IPS DF 4.7 (cell line): ENCODE results near the gene PDCD5.
"Not testable (repeated sequence)": the region's sequence is repeated elsewhere in the genome, so short reads cannot be mapped to it uniquely, and the experiment has no call there.

ENCODE experiments used
- DNase-seq: peaks from one replicate; pipeline ENCODE4 v3.0.0-alpha.2; 2013; ENCODE audit warnings: low spot score; ENCODE audit errors: extremely low read depth

The PDCD5 gene, protein sequence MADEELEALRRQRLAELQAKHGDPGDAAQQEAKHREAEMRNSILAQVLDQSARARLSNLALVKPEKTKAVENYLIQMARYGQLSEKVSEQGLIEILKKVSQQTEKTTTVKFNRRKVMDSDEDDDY

DNA sequence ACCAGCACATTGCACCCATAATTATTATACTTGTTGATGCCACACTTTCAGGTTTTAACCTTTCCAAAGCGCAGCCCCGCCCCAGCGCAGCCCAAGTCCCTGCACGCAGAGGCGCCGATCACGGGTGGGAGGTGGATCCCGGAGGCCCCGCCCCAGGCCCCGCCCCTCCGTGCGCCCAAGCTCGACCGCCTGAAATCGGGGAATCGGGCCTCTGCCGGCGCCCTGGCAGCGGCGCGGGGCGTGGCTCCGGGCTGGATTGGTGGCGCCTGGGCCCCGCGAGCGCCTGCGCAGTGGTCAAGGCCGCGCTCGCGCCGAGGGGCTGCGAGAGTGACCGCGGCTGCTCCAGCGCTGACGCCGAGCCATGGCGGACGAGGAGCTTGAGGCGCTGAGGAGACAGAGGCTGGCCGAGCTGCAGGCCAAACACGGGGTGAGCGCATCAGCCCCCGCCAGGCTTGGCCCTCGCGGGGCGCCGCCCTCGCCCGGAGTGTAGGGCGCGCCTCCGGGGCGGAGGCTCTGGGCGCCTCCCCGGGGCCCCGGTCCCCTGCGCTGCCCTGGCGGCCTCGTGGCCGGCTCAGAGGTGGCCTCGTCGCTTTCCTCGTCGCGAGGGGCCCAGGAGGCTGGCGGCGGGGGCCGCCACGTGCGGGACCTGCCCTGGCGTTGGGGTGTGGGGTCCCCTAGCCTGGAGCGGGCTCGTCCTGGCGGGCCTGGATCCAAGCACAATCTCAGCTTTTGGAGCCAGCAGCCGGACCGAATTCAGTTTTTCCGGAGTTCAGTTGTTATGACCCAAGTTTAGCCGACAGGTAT is at the start of gene PDCD5:
PDCD5 (plus strand) TSS at position 290 of the 804 bp plus-strand sequence; CDS start at position 362, 72 bp downstream.
- peak; percentile 11 for DNase-seq

DNA sequence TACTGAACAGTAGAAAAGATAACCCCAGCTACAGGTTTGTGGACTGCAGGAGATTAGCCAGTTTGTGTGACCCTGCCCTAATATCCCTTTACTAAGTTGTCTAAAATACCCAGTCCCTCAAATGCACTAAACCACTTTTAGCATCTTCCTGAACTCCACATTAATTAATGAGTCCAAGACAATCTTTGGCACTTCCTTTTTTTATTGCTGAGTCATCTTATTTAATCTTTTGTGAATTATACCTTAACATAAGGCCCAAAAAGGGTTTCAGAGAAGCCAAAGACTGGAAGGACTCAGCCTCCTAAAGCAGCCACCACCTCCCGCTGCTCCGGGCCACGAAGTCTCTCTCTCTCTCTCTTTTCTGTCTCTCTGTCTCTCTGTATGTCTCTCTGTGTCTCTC is 48.8 kb upstream of the PDCD5 start:
- no peak for DNase-seq

- no peak for DNase-seq
These were observed 43.4 kb upstream of the PDCD5 start for GRCh38 chr19:32537580-32537979.

DNA sequence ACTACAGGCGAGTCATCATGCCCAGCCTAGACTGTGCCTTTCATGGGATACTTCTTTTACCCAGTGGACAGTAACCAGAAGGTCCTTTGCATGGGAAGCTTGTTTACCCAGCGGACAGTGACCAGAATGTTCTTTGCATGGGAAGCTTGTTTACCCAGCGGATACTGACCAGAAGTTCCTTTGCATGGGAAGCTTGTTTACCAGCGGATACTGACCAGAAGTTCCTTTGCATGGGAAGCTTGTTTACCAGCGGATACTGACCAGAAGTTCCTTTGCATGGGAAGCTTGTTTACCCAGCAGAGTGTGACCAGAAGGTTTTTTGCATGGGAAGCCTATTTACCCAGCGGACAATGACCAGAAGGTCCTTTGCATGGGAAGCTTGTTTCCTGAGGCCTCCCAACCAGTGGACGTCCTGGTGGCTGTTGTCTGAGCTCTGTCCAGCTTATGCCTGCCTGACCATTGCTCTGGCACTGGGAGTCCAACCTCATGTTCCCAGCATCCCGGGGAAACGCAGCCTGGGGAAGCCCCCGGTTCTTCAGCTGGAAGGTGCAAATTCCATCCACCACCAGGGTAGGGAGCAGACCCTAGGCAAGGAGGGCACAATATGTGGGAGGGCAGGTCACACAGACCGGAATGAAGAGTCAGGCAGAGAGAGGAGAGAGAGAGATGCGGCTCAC is 41.6 kb upstream of the PDCD5 start:
- no peak for DNase-seq

GRCh38 chr19:32540621-32541020 is 40.4 kb upstream of the PDCD5 start:
- DNase-seq, result no peak

DNA sequence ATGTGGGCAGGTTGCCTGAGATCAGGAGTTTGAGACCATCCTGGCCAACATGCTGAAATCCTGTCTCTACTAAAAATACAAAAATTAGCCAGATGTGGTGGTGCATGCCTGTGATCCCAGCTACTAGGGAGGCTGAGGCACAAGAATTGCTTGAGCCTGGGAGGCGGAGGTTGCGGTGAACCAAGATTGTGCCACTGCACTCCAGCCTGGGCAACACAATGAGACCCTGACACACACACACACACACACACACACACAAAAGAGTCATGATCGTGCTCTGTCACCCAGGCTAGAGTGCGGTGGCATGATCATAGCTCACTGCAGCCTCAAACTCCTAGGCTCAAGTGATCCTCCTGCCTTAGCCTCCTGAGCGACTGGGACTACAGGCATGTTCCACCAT is 39.6 kb upstream of the PDCD5 start:
- DNase-seq, result not testable (repeated sequence)

DNA sequence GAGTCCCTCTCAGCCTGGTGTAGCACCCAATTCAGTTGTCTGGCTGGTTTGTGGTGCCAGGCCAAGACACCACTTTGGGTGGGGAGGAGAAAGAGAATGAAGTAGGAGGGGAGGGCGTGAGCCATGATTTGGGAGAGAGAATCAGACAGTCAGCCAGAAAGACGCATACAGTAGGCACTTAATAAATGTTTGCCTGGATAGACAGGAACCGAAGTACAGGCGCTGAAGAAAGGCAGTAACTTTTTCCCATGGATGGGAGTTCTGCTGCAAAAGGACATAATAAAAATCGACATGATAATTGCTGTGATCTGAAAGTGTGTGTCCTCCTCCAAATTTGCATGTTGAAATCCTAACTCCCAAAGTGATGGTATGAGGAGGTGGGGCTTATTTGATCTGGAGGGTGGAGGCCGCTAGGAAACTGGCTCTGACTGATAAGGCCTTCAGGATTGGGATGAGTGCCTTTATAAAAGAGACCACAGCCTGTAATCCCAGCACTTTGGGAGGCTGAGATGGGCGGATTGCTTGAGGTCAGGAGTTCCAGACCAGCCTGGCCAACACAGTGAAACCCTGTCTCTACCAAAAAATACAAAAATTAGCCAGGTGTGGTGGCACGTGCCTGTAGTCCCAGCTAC is 38.4 kb upstream of the PDCD5 start:
- no peak for DNase-seq

DNA sequence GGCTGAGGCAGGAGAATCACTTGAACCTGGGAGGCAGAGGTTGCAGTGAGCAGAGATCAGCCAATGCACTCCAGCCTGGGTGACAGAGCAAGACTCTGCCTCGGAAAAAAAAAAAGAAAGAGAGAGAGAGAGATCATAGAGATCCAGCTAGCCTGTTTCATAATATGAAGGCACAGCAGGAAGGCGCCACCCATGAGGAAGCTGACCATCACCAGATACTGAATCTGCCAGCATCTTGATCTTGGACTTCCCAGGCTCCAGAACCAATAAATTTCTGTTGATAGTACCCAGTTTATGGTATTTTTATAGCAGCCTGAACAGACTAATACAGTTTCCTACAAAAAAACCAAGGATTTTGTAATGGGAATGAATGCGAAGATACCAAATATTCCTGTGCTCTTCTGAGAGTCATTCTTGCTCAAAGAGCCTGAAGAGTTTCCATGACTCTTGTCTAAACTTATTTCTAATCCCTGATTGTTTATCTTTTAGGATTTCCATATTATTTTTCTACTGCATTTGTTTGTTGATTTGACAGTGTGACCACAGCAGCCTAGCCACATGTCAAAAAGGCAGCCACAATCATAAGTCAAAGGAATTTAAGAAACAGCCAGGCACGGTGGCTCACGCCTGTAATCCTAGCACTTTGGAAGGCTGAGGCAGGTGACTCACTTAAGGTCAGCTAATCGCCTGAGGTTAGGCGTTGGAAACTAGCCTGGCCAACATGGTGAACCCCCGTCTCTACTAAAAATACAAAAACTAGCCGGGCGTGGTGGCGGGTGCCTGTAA is 37.7 kb upstream of the PDCD5 start:
- DNase-seq, result no peak

DNA sequence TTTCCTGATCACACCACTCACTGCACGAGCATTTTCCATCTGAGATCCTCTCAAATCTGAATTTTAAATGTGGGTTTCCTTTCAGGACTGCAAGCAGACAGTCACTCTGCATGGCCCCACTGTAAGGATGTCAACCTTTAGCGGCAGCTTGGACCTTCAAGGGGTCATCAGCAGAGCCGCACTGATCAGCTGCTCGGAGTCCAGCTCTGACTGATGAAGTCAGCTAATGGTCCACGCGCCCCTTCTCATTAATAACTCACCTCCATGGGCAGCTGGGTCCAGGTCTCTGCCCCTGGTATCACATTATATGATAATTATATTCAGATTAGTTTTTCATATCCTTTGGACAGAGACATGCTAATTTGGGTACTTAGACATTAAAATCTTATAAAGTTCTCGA is 36.1 kb upstream of the PDCD5 start:
- no peak for DNase-seq

- DNase-seq, result no peak
These were observed 30.3 kb upstream of the PDCD5 start for GRCh38 chr19:32550666-32551065.

DNA sequence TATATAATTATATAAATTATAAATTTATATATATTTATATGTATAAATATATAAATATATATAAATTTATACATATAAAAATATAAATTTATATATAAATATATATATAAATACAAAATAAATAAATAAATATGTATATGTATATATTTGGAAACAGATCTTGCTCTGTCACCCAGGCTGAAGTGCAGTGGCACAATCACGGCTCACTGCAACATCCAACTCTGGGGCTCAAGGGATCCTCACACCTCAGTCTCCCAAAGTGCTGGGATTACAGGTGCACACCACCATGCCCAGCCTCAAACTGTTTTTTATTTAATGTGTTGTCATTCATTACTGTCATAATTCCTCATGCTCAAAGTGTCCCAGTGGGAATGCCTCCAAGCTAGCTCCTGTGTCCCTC is 25.2 kb upstream of the PDCD5 start:
- DNase-seq, result no peak

DNA sequence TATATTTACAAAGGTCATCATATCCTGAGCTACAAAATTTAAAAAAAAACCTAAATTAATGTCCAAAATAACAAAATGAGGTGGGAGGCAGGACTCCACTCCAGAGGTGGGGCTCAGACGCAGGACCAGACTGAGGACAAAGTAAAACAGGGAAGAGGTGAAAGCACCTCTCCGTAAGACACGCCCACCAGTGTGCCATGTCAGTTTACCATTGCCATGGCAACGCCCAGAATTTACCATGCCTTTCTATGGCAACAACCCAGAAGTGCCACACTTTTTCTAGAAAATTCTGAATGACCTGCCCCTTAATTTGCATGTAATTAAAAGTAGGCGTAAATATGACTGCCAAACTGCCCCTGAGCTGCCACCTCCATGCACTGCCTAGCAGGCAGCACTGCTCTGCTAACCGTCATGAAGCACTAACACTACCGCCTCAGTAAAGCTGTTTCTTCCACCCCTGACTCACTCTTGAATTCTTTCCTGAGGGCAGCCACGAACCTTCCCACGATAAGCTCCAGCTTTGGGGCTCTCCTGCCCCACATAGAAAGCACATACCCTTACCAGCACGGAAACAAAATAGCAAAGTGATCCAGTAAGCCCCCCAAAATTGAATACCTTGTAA is 22.3 kb upstream of the PDCD5 start:
- DNase-seq, result no peak

DNA sequence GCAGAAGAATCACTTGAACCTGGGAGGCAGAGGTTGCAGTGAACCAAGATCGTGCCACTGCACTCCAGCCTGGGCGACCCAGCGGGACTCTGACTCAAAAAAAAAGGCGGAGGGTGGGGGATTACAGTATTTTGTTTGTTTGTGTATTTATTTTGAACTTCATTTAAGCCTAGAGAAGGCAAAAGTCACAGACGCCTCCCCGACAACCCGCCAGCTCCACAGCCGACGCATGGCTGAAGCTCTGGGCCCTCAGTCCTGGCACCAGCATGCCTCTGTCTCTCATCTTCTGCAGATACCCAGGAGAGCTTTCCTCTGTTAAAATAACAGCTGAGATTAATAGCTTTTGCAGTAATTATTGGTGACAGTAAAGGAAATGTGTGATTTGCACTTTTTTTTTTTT is 17.2 kb upstream of the PDCD5 start:
- no peak for DNase-seq

- no peak for DNase-seq
These were observed 14.7 kb upstream of the PDCD5 start for GRCh38 chr19:32566246-32566830.

- no peak for DNase-seq
These were observed 13.5 kb upstream of the PDCD5 start for GRCh38 chr19:32567486-32567885.

- DNase-seq, result peak; percentile 28
These were observed 10.8 kb upstream of the PDCD5 start for GRCh38 chr19:32570081-32570785.

DNA sequence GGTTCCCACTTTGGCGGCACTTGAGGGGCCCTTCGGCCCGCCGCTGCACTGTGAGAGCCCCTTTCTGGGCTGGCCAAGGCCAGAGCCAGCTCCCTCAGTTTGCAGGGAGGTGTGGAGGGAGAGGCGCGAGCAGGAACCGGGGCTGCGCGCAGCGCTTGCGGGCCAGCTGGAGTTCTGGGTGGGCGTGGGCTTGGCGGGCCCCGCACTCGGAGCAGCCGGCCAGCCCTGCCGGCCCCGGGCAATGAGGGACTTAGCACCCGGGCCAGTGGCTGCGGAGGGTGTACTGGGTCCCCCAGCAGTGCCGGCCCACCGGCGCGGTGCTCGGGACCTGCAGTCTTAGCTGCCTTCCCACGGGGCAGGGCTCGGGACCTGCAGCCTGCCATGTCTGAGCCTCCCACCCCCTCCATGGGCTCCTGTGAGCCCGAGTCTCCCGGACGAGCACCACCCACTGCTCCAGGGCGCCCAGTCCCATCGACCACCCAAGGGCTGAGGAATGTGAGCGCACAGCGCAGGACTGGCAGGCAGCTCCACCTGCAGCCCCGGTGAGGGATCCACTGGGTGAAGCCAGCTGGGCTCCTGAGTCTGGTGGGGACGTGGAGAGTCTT is 9.4 kb upstream of the PDCD5 start:
- not testable (repeated sequence) for DNase-seq

DNA sequence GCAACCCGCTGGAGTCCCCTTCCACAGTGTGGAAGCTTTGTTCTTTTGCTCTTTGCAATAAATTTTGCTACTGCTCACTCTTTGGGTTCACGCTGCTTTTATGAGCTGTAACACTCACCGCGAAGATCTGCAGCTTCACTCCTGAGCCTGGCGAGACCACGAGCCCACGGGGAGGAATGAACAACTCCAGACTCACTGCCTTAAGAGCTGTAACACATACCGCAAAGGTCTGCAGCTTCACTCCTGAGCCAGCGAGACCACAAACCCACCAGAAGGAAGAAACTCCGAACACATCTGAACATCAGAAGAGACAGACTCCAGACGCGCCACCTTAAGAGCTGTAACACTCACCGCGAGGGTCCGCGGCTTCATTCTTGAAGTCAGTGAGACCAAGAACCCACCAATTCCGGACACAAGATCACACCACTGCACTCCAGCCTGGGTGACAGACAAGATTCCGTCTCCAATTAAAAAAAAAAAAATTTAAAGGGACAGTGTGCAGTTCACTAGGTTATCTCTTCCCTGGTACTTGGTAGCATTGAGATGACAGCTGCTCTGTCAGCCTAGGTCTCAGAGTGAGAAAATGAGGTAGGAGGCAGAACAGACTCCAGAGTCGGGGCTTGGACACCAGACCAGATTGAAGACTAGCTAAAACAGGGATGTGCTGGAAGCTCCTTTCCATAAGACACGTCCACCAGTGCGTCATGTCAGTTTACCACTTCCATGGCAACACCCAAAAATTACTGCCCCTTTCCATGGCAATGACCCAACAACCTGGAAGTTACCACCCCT is 8.1 kb upstream of the PDCD5 start:
- DNase-seq, result not testable (repeated sequence)

- DNase-seq, result no peak
These were observed 7.5 kb upstream of the PDCD5 start for GRCh38 chr19:32573492-32573794.
